GM18508 (cell line): ENCODE results near the gene GBF1.
"Not testable (repeated sequence)": the region's sequence is repeated elsewhere in the genome, so short reads cannot be mapped to it uniquely, and the experiment has no call there.

Source experiments
- ATAC-seq: cut with Tn5 transposase; IDR thresholded peaks from one replicate; pipeline ENCODE4 v1.9.1; 2021; ENCODE audit warnings: moderate number of reproducible peaks; ENCODE audit not compliant: insufficient read depth, unreplicated experiment

Gene GBF1

GRCh38 chr10:102231357-102232318, 13.7 kb upstream of the GBF1 start:
- no peak for ATAC-seq

- ATAC-seq: no peak
These were observed 11.3 kb upstream of the GBF1 start for GRCh38 chr10:102233997-102234396.

- no peak for ATAC-seq
These were observed 10.3 kb upstream of the GBF1 start for GRCh38 chr10:102234888-102235597.

- ATAC-seq: no peak
These were observed 9.8 kb upstream of the GBF1 start for GRCh38 chr10:102235598-102235920.

- ATAC-seq: no peak
These were observed 9.3 kb upstream of the GBF1 start for GRCh38 chr10:102236006-102236405.

- ATAC-seq: no peak
These were observed 7.5 kb upstream of the GBF1 start for GRCh38 chr10:102237711-102238252.

GRCh38 chr10:102240467-102241031, 4.8 kb upstream of the GBF1 start:
- ATAC-seq: no peak

- no peak for ATAC-seq
These were observed 4.3 kb upstream of the GBF1 start for GRCh38 chr10:102241032-102241443.

- no peak for ATAC-seq
These were observed 3.8 kb upstream of the GBF1 start, which contains the start of gene PITX3 for GRCh38 chr10:102241444-102242117. Gene PITX3 (minus strand): TSS chr10:102241512. CDS start chr10:102232080, 9,432 bp downstream.

- ATAC-seq: no peak
These were observed 3.2 kb upstream of the GBF1 start for GRCh38 chr10:102242118-102242485.

- ATAC-seq: no peak
These were observed 2.0 kb upstream of the GBF1 start for GRCh38 chr10:102243309-102243708.

- no peak for ATAC-seq
These were observed 560 bp downstream of the GBF1 start for GRCh38 chr10:102245932-102246251.

GRCh38 chr10:102246261-102246660, 929 bp downstream of the GBF1 start:
- no peak for ATAC-seq

- no peak for ATAC-seq
These were observed 2.4 kb downstream of the GBF1 start for GRCh38 chr10:102247734-102248133.

GRCh38 chr10:102252508-102252907, 7.2 kb downstream of the GBF1 start:
- not testable (repeated sequence) for ATAC-seq

- no peak for ATAC-seq
These were observed 9.1 kb downstream of the GBF1 start for GRCh38 chr10:102254426-102254825.

- ATAC-seq: no peak
These were observed 10.1 kb downstream of the GBF1 start for GRCh38 chr10:102255404-102255803.

GRCh38 chr10:102261196-102261595, 15.9 kb downstream of the GBF1 start:
- ATAC-seq: no peak

GRCh38 chr10:102261842-102262241, 16.5 kb downstream of the GBF1 start:
- no peak for ATAC-seq

- ATAC-seq: no peak
These were observed 17.5 kb downstream of the GBF1 start for GRCh38 chr10:102262744-102263370.
